Jurkat, Clone E6-1 (cell line): ENCODE results near the gene FAIM2. TPM values are rescaled to one million over a fixed set of nuclear protein-coding genes. Genes with fewer than 3 reads are reported as not detected.
A peak's percentile ranks its signal among the peaks of the same experiment; 100 is the strongest.

Experiments used
- DNase-seq: peaks from one replicate; pipeline ENCODE4 v3.0.0-alpha.2; 2011; ENCODE audit warnings: low read depth, low spot score
- H3K4me3 ChIP-seq: 2 replicates; pipeline ENCODE4 v1.5.1; 2011; ENCODE audit warnings: mild to moderate bottlenecking, low read length, control low read depth, moderate library complexity
- polyA plus RNA-seq: library from polyadenylated mRNA; unstranded; fragments of >200 nt; gene quantifications from one replicate; pipeline ENCODE4 v1.2.1, GENCODE V29; 2012; ENCODE audit warnings: missing spikeins; ENCODE audit not compliant: insufficient read length, insufficient read depth

Gene FAIM2
- 0.25 TPM for polyA plus RNA-seq

DNA sequence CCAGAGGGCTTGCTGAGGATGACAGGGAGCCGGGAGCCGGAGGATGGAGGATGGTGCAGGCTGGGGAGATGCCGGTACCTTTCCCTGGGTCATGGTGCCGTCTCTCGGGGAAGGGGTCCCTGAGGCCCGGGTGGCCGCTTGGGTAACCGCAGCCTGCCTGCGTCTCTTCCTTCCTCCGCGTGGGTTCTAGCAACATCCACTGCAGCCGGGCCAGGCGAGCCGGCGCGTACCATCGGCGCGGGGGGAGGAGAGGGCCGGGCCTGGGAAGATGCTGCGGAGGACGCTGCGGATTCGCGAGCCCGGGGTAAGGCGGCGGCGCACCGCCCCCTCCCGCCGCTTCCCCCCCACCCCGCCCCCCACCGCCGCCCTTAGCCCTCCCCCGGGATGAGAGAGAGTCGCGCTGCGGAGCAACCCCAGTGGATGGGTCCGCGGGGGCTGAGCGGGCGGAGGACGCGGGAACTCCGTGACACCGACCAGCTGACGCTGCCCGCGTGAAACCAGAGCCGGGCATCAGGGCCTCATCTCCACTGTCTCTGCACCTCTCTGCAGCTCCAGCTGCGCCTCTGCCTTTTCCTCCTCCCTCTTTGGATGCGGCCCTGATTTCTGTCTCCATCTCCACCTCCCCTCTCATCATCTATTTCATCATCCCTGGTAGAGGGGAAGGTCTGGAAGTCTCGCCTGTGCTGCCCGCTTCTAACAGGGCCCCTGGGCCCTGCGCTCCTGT lies at the start of gene FAIM2:
TSS of gene FAIM2 (minus strand) at position 201 of the 724 bp plus-strand sequence. CDS start at position 93, 108 bp downstream.
- DNase-seq, result peak; percentile 25
- H3K4me3 ChIP-seq, result peak within 1 kb of the TSS; percentile 42

DNA sequence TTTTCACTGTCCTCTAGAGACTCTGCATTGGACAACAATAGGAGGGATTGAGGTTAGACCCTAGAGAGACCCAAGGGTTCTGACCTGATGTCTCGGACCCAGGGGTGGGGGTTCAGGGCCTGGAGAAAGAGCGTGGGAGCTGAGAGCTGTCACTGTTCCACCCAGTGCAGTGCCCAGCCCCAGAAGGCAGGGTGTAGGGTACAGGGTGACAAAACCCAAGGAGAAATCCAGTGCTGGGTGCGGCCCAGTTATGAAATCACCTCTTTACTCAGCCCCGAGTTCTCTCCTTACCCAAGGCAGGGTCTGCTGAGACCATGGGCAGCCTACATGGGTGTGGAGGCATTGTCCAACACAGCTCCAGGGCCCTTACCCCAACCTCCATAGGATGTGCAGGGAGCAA lies 49.5 kb upstream of the FAIM2 start:
- no peak overlapping the region for H3K4me3 ChIP-seq
- DNase-seq, result no peak

DNA sequence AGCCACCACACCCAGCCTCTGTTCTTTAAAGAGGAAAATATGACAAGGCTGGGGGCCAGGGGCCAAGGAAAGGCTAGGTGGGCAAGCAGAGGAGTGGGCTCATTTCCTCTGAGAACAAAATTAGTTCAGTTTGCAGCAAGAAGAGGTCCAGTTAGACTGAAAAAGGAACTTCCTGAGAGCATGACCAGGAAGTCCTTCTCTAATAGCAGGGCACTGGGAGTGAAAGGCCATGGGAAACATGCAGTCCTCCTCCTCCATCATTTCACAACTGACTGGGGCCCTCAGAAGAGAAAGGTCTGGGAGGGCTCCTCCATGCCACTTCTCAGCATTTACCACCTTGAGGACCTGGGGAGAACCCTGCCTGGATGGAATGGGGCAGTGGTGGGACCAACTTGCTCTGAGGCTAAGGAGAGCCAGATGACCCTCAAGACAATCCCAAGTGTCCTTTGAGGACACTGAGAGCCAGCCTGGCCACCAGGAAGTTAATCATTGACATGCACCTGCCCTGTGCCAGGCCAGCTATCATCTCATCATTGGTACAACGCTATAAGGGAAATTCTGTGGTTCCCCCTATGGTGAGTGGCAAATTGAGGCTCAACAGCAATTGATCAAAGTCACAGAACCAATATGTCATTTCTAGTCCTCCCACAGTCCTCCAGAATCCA lies 48.8 kb upstream of the FAIM2 start:
- no peak overlapping the region for H3K4me3 ChIP-seq
- DNase-seq, result no peak

DNA sequence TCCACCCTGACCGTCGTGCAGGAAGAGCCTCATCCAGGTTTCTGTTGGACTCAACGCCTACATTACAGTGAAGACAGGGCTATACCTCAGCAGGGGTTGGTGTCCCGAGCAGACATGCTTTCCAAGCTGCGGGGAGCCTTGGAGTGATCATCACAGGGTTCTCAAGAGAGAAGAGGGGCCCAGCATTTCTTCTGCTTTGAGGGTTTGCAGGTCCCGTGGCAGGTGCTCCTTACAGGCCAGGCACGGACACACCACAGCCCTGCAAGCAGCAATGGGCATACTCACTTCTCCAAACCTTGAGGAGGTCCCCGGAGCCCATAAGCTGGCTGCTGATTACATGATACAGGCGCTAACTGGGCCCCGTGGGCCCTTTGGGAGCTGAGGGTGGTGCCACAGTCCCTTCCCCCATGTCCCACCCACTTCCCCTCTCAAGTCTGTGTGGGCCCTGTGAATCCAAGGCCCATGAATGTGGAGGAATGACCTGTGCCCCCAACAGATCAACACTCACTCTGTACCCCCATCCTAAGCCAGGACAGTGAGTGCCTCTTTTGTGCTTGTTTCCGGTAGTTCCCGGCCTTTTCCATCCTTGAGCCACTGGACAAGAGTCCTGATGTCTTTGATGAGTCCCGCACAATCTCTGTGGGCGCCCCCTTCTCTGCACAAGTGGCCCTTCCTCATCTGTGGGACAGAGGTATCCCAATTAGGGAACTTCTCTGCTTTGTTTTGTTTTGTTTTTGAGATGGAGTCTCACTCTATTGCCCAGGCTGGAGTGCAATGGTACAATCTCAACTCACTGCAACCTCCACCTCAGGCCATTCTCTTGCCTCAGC lies 47.9 kb upstream of the FAIM2 start:
- no peak overlapping the region for H3K4me3 ChIP-seq
- no peak for DNase-seq

DNA sequence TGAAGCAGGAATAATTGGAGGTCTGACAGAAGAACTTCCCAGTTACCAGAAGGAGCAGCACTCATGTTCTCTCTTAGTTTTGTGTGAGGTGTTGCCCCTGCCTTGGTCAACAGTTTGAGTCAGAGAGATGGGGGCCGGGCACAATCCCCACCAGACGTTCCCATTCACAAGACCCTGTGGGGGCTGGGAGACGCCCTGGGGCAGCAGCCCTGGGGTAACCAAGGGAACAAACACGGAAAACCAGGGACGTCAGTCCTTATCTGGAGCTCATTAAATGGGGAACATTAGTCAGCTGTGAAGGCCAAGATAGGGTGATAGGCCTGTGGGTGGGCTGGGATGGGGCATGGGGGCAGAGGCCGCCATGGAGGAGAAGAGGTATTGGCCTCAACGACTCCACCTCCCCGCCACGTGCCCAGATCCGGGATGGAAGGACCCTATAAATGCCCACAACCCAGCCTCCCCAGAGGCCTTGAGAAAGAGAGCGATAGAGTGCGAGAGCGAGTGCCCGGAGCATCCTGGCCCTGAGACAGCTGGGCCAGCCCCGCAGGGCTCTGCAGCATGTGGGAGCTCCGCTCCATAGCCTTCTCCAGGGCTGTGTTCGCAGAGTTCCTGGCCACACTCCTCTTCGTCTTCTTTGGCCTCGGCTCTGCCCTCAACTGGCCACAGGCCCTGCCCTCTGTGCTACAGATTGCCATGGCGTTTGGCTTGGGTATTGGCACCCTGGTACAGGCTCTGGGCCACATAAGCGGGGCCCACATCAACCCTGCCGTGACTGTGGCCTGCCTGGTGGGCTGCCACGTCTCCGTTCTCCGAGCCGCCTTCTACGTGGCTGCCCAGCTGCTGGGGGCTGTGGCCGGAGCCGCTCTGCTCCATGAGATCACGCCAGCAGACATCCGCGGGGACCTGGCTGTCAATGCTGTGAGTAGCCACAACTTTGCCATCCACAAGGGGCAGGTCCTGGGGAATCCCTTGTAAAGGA lies 46.9 kb upstream of the FAIM2 start, which contains the start of gene AQP2:
TSS of gene AQP2 (plus strand) at position 465 of the 979 bp plus-strand sequence. CDS start at position 559, 94 bp downstream.
- no peak for DNase-seq
- H3K4me3 ChIP-seq, result no peak within 1 kb of the TSS

DNA sequence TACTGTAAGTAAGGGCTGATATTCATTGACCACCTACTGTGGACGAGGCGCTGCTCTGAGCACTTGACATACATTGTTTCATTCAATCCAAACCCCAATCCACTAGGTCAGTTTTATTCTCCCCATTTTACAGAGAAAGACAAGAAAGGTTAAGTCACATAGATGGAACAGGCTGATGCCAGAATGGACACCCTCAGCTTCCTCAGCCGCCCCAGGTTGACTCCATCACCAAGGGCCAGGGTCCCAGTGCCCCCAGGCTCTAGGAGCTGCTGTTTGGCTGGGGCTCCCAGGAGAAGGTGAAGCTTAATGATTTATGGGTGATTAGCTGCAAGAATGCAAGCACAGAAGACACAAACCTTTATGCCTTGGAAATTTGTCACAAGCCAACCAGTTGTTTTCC lies 46.2 kb upstream of the FAIM2 start:
- H3K4me3 ChIP-seq, result no peak overlapping the region
- DNase-seq, result no peak

DNA sequence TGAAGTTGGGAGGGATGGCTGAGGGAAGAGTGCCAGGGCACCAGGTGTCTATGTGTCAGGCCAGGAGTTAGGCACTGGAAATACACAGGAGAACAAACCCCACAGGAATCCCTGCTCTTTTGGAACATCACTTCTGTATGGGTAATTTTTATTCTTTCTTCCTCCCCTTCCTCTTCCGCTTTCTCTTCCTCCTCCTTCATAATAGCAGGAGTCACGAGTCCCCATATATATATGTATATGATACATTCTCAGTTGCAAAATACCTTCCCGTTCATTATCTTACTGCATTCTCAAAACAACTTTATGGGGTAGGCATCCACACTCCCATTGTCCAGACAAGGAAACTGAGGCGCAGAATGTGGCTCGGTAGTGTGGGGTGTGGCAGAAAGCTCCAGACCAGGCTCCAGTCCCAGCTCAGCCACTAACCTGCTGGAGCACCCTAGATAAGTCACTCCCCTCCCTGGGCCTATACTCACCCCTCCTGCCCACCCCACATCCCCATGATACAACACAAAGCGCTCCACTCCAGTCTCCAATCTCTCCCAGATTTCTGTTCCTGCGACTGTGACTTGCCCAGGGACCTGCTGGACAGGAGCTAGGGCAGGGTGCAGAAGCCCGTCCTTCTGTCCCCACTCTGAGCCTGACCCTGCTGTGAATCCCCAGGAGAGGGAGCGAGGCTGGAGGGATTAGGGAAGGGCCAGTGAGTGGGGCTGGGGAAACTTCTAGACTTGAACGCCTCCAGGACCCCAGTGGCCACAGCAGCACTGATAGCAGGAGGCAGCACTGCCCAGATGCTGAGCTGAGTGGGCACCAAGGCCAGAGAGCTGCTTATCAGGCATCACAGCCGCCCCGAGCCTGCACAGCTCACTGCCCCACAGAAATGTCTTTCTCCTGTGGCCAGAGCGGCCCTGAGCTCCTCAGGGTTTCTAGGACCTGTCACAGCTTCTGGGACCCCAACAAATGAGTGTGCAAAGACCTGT lies 45.5 kb upstream of the FAIM2 start:
- DNase-seq, result no peak
- H3K4me3 ChIP-seq, result no peak overlapping the region

DNA sequence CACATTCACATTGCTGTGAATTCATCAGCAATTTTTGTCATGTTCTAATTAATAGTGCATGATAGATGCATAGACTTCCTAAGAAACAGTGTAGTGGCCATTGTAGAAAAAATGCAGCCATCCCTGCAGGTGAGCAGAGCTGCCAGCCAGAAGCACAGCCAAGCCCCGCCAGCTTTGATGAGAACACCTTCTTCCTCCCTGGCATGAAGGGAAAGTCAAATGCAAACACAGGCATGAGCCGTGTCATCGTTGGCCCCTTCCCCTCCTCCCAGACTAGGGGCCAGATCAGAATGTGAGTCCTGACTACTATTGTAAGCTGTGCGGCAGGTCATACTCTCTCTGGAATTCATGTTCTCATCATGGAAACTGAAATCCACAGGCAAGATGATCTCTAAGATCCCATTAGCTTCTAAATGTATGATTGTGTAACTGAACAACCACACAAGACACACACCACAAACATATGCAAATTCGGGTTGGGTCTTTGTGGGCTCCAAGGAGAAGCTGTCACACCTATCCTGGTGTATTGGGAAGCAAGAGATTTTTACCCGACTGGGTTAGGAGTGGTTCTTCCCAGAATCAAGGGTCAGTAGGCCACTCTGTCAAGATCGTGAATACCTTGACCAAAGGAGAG lies 44.0 kb upstream of the FAIM2 start:
- H3K4me3 ChIP-seq, result no peak overlapping the region
- DNase-seq, result no peak

DNA sequence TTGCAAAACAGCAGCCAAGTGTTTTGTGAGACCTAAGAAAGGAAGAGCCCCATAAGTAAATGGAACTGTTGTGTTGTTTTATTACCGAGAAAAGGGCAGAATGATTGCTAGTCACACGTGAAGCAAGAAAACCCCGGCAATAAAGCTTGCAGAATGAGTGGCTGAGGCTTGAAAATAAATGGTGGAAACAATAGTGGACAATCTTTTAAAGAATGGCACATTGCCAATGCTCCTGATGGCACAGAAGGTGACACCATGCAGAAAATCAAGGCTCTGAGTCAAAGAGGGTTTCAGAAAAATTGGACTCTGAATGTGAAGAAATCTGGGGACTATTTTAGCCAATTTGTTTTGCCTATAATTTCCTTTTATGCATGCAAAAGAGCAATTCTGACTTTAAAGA lies 42.8 kb upstream of the FAIM2 start:
- H3K4me3 ChIP-seq, result no peak overlapping the region
- no peak for DNase-seq

DNA sequence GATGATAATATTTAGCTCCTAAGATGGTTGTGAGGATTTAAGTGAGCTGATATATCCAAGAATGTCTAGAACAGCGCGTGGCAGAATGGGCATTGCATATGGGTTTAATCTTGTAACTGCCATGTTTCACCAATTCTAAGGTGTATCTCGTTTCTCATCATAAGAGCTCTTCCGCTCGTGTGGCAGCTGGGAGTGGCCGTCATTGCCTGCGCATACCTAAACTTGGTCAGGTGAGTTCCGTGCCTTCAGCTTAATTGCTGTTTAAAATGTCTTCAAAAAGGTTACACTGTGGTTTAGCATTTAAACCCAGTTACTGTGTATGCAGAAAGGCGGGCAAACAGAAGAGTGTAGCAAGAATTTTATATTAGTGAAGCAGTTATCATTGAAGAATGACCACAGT lies 42.4 kb upstream of the FAIM2 start:
- no peak overlapping the region for H3K4me3 ChIP-seq
- no peak for DNase-seq

DNA sequence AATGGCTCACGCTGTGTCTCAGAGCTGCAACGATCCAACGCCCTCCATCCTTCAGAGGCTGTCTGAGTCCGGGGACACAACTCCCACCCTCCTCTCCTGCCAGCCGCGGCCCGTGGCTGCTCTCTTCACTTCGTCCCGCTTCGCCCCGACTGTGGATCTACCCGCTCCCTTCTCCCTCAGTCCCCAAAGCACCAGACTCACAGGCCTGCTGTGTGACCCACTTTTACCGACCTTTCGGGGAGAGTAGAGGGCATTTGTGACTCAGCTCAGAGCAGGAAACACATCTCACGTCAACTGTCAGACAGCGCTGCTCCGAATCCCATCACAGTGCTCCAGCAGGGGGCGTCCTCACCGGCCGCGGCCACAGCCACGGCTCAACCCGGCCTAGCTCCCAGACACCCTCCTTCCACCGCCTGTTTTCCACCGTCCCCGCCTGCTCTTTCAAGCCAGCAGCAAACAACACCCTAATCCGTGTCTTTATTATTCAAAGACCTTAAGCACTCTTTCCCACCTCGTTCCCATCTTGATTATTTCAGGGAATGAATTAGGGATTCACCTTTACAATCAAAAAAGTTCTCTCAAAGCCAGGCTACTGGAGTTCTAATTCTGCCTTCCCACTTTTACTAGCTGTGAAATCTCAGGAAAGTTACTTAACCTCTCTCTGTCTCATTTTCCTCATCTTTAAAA lies 41.8 kb upstream of the FAIM2 start:
- DNase-seq, result peak; percentile 72
- peak overlapping the region; percentile 50 for H3K4me3 ChIP-seq

DNA sequence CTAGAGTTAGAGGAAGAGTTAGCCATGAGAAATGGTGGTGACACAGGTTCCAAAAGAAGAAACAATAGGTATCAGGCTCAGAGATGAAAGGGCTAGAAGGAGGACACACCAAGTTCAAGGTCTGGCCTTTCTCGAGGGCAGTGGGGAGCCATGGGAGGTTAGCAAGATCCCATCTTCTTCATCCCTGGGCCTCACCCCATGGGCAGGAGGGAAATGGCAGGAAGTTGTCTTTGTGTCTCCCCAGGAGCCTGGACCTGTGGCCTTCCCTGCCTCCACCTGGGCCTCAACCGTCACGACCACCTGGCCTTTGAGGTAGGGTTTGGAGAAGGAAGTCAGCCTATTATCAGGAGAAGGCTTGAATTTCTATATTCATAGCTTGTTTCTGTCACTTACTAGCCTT lies 41.0 kb upstream of the FAIM2 start:
- H3K4me3 ChIP-seq, result no peak overlapping the region; the same call in 1 of the 2 replicates
- DNase-seq, result no peak

DNA sequence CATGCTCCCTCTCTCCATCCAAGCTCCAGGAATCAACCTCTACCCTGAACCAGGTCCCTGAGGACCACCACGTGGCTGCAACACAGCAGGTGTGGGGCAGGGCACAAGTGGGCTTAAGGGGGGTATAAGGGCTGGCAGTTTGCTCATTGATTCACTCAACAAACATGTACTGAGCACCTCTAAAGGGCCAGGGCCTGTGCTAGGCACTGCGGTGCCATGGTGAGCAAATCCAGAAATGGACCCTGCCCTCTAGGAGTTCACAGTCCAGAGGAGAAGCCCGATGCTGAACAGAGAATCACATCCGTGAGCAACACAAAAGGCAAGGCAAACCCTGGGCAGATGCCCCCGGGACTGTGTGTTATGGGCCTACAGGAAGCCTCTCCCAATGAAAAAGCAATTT lies 40.3 kb upstream of the FAIM2 start:
- H3K4me3 ChIP-seq, result no peak overlapping the region
- no peak for DNase-seq

DNA sequence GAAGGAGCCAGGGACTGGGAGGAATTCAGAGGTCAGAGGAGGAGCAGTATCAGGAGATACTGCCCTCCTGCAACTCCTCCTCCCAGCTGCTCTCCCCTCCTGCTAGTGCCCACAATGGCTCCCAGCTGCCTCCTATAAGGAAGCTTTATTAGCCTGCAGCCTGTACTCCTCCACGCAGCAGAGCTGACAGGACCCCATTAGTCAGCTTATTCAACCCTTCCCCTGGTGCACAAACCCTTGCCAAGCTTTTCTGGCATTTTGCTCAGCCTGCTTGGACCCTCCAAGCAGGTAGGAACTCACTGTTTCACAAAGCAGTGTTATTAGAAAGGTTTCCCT lies 39.9 kb upstream of the FAIM2 start:
- DNase-seq, result no peak
- H3K4me3 ChIP-seq, result no peak overlapping the region

DNA sequence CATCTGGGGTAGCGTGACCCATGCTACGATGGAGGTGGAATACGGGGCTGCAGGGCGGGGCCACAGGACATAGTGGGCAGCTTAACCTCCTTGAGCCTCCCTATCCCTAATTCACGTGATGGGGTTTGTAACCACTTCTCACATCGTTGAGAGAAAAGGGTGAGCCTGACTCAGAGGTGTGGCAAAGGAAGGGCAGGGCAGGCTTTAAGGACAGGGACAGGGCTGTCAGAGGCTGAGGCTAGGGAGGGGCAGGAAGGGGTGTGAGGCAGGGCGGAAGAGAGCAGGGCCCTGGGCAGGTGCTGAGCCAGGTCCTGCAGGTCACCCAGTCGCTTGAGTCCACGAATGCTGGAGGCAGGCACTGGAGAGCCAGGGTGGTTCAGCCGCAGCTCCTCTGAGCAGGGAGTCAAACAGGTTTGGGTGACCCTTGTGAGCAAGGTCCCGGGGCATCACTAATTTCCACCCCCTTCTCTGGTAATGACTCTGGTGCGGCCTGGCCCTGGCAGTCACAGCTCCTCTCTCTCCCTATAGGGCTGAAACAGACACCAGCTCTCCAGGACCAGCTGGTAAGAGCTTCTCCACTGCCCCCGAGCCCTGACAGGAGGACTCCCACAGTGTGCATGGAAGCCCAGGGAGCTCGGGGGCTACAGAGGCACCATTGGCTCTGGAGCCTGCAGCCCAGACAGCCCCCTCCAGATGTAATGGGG lies 39.4 kb upstream of the FAIM2 start:
- H3K4me3 ChIP-seq, result no peak overlapping the region
- no peak for DNase-seq

DNA sequence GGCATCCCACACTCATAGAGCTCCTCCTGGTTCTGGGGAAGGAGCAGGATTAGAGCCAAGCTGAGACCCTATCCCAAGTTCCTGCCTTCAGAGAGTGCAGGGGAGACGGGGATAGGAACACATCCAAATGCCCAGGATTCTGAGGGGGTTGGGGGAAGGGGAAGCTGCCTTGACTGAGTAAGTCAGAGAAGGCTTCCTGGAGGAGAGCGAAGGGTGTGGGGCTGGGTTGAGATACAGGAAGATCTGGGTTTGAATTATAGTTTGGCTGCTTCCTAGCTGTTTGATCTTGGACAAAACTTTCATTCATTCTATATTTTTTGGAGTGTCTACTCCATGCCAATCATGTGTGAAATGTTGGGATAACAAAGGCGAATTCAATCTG lies 38.8 kb upstream of the FAIM2 start:
- no peak for DNase-seq
- H3K4me3 ChIP-seq, result no peak overlapping the region
